Glomerular endothelial cell (primary cell): ENCODE results near the gene GPR176. TPM values are rescaled to one million over a fixed set of nuclear protein-coding genes. Genes with fewer than 3 reads are reported as not detected.

Experiments used
- DNase-seq: peaks from one replicate; pipeline ENCODE4 v3.0.0-alpha.2; 2011; ENCODE audit warnings: low read depth, low spot score; ENCODE audit errors: extremely low read depth
- total RNA-seq: library from RNA; depleted of rRNA; stranded (reverse); fragments of >200 nt; gene quantifications from 2 replicates; pipeline ENCODE4 v1.2.3, GENCODE V29; 2015

The GPR176 gene
- total RNA-seq, 1 donor from 2014 or later, result 26.5 TPM

DNA sequence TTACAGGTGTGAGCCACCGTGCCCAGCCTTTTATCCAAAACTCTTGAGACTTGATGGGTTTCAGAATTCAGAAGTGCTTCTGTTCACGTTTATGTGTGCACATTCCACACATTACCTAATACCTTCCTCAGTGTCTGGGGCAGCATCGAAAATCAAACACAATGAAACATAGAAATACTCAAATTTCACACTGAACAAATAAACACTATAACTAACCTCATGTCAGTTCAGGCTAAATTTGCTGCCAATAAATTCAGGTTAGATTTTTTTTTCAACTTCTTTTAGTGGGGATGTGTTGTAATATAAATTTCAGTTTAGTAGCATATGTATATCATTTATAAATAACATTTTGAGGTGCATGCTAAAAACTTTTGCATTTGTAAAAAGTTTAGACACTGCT is 16.6 kb upstream of the GPR176 start:
- DNase-seq, result no peak

DNA sequence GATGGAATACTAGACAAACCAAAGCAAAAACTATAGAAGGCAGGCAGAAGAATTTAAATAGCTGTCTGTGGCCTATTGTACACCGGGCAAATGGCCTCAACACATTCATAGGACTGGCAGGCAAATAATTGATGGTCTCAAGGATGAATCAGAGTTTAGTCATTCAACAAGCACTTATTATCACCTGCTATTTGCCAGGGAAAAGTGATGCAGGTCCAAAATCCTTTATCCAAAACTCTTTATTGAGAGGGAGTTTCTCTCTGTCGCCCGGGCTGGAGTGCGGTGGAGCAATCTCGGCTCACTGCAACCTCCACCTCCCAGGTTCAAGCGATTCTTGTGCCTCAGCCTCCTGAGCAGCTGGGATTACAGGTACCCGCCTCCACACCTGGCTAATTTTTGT is 16.1 kb upstream of the GPR176 start:
- no peak for DNase-seq

DNA sequence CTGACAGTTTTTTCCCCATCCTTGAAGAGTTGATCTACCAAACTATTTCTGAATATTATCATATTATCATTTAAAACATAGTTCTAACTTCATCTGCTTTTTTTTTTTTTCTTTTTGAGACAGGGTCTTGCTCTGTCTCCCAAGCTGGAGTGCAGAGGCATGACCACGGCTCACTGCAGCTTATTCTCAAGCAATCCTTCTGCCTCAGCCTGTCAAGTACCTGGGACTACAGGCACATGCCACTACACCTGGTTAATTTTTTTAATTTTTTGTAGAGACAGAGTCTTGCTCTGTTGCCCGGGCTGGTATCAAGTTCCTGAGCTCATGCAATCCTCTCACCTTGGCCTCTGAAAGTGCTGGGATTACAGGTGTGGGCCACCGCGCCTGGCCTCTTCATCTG is 15.2 kb upstream of the GPR176 start:
- no peak for DNase-seq

DNA sequence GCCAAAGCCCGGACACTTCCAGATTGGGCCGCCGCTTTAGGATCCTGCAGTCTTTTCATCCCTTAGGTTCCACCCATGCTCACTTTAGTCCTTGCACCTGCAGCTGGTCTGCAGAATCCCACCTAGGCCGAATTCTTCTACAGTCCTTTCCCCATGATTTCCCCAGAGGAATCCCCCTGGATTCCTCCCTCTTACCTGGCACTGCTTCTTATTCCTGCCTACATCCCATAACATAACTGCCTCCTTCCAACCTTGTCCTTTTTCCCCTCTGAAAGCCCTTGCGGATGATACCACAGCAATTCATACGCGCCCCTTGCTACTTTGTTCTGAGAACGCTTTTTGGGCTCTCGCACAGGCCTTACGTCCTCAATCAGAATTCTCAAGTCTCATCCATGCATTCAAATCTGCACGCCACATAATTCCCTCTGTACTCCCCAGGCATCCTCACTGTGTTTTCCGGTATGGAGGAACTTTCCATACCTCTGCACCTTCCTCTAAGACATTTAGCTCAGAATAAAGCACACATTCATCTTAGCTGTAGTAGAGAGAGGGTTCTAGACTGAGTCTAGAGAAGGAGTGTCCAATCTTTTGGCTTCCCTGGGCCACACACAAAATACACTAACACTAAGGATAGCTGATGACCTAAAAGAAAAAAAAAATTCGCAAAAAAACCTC is 14.5 kb upstream of the GPR176 start:
- DNase-seq, result no peak

DNA sequence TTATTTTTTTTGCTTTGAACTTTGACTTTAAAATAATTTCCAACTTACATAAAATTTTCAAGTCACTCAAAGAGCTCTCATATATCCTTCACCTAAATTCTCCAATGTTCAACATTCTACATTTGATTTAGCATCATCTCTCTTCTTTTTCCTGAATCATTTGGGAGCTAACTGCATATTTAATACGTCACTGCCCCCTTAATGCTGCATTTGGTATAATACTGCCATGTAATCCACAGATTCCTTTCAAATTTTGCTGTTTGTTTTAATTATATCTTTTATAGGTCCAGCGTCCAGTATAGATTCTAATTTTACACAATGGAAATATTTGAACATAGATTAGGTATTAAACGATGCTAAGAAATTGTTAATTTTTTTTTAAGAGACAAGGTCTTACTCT is 11.5 kb upstream of the GPR176 start:
- DNase-seq, result no peak

DNA sequence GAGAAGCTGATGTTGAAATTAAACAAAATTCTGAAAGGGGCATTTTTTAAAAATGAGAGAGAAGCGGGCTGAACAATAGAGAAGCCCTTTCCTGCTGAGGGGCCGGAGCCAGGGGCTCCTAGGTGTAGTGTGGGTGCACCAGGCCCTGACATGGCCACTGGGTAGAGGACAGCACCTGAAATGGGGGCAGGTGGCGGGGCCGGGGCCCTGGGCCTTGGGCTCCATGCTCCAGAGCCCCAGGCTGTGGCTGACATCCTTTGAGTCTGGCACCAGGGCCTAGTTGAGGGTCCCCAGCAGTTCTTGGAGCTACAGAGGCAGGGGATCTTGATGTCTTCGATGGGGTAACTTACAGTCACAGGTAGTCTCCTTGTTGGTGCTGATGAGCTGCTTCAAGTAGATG is 6.5 kb upstream of the GPR176 start:
- DNase-seq, result no peak

DNA sequence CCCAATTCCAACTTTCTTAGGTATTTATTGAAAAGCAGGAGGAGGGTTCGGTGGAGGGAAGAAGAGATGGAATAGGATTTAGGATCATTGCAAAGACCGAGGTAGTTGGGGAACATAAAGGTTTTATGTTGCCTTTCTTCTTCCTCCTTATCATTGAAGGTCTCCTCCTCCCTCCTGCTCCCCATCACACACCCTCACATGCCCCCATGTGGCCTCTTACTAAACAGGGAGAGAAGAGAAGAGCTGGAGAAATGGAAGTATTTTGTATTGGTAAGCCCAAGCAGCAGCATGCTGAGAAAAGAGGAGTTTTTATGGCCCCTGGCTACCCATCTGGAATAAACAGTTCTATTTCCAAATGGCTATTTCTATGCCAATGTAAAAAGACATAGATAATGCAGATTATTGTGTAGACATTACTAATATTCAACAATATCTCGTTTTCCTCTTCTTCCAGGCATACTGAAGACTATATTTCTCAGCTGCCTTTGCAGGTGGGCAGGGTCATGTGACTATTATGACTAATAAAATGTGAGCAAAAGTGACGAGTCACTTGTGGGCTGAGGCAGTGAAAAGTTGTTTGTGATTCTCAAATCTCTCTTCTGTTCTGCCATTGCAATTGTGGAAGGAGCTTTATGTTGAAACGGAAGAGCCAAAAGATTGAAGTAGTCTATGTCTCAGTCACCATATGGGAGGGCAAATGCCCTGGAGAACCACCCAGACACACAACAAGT is 5.2 kb upstream of the GPR176 start:
- DNase-seq, result no peak

DNA sequence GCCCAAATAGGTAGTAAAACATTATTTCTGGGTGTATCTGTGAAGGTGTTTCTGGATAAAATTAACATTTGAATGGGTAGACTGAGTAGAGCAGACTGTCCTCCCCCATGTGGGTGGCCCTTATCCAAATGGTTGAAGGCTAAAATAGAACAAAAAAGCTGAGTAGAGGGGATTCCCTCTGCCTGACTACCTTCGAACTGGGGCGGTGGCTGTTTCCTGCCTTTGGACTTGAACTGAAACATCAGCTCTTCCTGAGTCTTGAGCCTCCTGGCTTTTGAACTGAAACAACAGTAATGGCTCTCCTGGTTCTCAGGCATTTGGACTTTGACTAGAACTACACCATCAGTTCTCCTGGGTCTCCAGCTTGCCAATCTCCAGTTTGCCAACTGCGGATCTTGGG is 4.4 kb upstream of the GPR176 start:
- no peak for DNase-seq

DNA sequence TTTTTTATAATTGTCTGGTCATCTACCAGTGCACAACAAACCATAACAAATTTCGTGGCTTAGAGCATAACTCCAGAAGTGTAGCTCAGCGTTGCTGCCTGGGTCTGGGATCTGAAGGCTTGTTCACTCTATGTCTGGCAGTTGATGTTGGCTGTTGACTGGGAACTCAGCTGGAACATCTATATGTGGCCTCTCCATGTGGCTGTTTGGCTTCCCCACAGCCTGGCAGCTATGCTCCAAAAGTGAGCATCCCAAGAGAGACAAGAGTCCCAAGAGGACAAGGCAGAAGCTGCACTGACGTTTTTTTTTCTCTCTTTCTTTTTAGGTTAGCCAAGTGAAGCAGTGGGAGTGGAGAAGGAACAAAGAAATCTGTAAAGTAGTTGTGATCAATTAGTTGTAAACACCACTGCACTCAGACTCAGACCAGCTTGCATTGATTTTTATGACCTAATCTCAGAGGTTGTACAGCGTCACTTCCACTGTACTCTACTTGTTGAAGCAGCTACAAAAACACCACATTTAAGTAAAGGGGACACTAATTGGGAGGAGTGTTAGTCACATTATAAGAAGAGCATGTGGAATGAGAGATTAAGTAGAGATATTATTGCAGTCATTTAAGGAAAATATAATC is 2.5 kb upstream of the GPR176 start:
- no peak for DNase-seq

DNA sequence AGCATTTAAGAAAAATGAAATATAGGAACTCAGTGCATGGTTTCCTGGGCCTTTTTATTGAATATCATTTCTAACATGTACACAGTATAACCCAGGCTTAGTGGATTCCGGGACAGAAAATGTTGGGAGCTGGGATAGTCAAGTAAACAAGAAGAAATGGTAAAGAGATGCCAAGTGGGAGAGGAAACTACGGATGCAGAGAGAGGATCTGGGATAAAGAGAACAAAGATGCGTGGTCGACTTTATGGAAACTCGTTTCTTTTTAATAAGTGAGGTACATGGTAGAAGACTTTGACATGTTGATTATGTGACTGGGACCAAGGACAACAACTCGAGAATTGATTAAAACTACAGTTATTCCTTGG is 1.2 kb upstream of the GPR176 start:
- DNase-seq, result no peak

DNA sequence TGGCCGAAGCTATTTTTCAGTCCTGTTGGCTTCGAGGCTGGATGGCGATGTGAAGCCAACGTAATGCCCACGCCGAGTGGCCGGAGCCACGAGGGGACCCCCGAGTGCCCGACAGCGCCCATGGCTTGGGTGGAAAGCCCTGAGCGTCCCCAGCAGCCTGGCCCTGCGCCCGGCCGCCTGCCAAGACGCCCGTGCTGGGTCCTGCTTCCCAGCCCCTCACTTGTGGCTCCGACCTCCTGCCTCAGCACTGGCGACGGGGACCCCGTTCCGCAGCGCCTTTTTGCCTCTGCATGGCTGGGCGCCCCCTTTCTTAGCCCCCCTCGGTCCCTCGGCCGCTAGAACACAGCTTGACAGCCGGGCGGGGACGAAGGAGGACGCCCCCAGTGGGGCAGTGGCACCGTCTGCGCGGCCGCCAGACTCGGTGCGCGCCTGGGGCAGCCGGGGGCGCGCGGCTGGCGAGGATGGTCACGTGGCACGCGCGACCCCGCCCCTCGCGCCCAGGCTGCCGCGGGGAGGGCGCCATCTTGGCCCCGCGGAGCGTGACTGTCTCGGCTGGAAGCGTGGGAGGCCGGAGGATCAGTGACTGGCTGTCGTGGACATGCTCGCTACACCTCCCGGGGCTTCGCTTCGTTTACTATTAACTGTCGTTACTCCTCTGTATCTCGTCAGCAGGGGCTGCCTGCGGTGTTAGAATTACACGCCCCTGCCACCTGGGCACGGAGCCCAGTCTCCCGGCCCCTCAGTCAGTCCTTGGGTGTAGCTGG is 626 bp upstream of the GPR176 start:
- DNase-seq, result no peak

DNA sequence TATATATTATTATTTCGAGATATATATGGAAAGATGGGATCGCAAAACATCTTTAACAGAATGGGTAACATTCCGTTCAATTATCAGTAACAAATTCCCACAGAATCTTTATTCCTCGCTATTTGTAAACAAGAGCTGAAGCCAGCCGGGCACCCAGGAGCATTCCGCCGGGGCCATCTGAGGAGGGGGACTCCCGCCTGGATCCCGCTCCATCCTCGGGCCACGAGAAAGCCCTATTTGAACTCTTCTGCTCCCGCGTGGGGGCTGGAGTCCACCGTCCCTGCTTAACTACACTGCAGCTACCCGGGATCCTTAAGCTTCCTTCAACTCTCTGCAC is 687 bp downstream of the GPR176 start:
- DNase-seq, result no peak

DNA sequence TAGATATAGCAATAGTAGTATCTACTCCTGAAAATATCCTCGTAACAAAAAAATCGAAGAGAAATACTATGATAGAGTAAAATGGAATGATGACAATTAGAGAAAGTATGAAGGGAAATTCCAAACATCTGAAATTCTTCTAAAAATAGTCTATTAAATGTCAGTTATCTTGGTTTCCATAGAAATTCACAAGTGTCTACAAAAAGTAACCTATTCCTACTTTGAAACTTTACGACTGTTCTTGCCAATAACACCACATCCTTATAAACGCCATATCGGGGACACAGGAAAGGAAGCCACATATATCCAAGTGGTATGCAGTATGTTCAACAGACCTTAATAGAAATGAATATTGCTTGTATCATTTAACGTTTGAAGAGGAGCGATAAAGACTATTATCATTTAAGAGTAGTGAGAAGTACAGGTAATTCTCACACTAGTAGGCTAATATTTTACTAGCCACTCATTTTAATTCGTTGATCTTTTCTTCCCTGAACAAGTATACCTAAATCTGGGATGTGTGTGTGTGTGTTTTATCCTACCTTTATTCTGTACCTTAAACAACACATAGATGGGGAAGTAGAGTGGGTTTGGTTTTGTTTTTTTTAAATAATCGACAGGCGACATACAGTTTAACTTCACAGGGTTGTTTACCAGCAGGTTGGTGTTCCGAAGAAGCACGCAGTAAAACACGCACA is 1.2 kb downstream of the GPR176 start:
- DNase-seq, result no peak

DNA sequence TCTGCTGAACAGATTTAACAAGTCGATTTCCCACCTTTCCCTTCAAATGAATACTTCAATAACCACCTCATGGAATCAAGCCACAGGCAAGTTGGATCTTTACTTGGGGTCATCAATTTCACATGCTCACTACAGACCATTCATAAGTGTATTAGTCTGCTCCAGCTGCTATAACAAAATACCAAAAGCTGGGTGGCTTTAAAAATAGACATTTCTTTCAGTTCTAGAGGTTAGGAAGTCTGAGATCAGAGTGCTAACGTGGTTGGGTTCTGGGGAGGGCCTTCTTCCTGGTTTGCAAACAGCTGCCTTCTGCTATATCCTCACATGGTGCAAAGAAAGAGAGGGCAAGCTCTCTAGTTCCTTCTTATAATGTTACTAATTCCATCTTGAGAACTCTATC is 5.1 kb downstream of the GPR176 start:
- no peak for DNase-seq

DNA sequence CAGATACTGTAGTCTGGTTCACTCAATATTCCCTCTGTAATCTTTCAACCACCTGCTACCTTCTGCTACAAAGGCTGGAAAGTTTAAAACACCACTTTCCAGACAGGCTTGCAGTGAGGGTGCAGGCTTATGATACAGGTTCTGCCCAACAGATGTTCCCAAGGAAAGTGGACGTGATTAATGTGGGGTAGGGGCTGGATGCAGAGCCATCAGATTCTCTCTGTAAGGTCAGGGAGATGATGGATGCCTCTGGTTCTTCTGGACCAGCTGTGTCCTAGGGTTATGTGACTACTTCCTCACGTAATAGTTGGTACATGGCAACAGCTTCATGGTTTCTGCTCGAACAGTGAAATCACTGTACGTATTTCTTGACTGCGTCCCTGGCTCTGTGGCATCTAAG is 11.1 kb downstream of the GPR176 start:
- no peak for DNase-seq

DNA sequence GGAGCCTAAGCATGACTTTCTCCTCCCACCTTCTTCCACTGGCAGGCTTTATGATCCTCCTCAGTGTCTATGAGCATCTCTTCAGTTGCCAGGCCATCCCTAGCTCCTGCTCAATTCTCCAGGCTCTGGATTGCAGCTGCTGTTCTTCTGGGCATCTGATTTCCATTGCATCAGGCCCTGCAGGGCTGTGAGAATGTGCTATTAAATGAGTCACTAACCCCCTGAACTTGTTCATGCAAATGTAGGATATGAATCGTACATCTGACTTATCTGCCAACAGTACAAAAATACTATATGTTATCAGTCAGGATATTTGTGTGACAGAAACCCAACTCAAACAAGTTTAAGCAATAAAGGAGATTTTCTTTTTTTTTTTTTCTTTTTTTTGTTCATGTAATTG is 11.9 kb downstream of the GPR176 start:
- DNase-seq, result no peak

DNA sequence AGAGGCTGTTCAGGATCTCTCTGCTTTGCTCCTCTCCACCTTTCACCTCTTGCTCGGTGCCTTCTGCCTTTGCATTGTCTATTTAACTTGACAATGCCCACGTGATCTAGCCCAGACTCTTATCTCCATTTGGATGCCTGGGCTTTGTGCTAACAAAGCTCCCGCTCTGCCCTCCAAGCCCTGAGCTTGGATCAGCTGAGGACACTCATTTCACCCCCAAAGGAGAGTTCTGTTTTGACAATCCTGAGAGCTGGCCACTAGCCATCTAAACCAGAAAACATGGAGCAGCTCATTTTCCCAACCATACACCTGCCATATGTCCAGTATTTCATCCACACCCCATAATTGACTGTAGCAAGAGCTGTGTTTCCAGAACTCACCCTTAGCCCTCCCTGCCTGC is 12.8 kb downstream of the GPR176 start:
- DNase-seq, result no peak

DNA sequence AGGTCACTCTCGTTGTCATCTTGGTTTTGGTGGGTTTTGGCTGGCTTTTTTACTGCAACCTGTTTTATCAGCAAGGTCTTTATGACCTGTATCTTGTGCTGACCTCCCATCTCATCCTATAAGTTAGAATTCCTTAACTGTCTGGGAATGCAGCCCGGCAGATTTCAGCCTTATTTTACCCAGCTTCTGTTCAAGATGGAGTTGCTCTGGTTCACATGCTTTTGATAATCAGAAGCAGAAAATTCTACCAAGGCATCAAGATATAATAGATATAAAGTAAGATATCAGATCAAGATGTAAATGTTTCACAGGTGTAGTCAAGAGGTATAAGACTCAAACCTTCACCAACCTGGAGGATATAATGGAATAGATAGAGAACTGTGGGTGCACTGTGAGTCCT is 16.0 kb downstream of the GPR176 start:
- DNase-seq, result no peak

DNA sequence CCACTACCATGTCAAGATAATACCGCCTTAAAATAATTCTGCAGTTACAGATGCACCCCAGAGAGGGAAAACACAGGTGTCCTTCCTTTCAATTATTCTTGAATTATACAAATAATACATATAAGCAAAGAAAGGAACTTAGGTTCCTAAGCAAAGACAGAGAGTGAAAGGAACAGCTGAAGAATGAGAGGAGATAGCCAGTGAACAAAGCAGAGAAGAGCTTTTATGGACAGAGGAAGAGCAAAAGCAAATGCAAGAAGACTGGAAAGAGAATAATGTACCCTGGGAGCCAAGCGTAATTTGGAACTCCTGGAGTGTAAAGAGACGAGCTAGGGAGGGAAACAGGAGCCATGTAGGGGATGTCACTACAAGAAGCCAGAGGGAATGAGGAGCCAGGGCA is 21.7 kb downstream of the GPR176 start:
- DNase-seq, result no peak

DNA sequence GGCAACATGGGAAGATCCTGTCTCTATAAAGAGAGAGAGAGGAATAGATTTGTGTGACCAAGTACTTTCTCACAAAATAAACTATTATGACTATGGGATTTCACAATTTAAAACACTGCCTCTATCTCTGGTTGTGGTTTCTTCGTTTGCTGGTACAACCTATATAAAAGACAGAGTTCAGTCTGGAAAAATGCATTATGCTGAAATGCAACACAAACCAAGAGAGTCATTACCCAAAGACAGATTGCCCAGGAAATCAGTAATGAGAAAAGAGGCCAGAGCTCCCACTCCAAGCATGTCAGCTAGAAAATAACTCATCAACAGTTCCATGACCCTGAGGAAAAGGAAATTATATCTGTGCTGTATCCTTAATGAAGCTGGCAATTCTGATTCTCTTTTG is 23.2 kb downstream of the GPR176 start:
- DNase-seq, result no peak

DNA sequence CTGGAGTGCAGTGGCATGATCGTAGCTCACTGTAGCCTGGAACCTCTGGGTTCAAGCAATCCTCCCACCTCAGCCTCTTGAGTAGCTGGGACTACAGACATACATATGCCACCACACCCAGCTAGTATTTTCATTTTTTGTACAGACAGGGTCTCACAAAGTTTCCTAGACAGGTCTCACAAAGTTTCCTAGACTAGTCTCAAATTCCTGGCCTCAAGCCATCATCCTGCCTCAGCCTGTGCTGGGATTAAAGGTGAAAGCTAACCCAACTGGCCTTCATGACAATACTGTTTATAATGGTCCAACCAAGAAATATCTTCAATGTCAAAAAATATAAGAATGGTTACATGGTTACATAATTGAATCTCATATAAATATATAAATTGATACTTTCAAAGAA is 24.0 kb downstream of the GPR176 start:
- DNase-seq, result no peak
